K562 (cell line): ENCODE data around the gene SNRNP70.

Experiments used
- HNRNPLL ChIP-seq: fragments of 200-400 bp; formaldehyde crosslinking; IDR thresholded peaks from 2 replicates; pipeline ENCODE4 v1.6.1; 2017; ENCODE audit warnings: low read length, low read depth, mild to moderate bottlenecking; ENCODE audit not compliant: poor library complexity, severe bottlenecking
- JUN ChIP-seq, 2 experiments: sonication (generic) in 1 of 2; formaldehyde crosslinking in 1 of 2; IDR thresholded peaks; 2 replicates each; pipeline versions ENCODE4 v1.6.1 to v1.8.0; 2012 to 2022; ENCODE audit warnings: borderline replicate concordance in 2 of 2, mild to moderate bottlenecking in 2 of 2, improper control_type of control experiment in 1 of 2, low read depth in 1 of 2, low read length in 1 of 2, missing genetic modification reagents in 1 of 2
- KDM1A ChIP-seq, 2 experiments: fragments of 450-650 bp; IDR thresholded peaks; 2 replicates each; pipeline ENCODE4 v1.6.1; 2016; ENCODE audit warnings: mild to moderate bottlenecking in 2 of 2
- KDM2B ChIP-seq: fragments of 250-450 bp; sonication (Bioruptor Pico); IDR thresholded peaks from 2 replicates; pipeline ENCODE4 v1.8.0; 2021; ENCODE audit warnings: mild to moderate bottlenecking, moderate library complexity
- MCM2 ChIP-seq: fragments of 450-650 bp; IDR thresholded peaks from 2 replicates; pipeline ENCODE4 v1.6.1; 2017; ENCODE audit warnings: low read depth, mild to moderate bottlenecking
- PCBP1 ChIP-seq: fragments of 200-400 bp; formaldehyde crosslinking; IDR thresholded peaks from 2 replicates; pipeline ENCODE4 v1.6.1; 2018; ENCODE audit warnings: mild to moderate bottlenecking, low read depth, low read length; ENCODE audit not compliant: poor library complexity, severe bottlenecking
- POLR2A ChIP-seq: fragments of 450-650 bp; conservative IDR thresholded peaks from 2 replicates; pipeline ENCODE4 v1.6.1; 2016
- POLR2AphosphoS5 ChIP-seq: IDR thresholded peaks from 2 replicates; pipeline ENCODE4 v1.6.1; 2011; ENCODE audit warnings: mild to moderate bottlenecking, low read depth, low read length, moderate library complexity; ENCODE audit not compliant: control insufficient read depth, insufficient read depth
- SETDB1 ChIP-seq: IDR thresholded peaks from one replicate; pipeline ENCODE4 v1.6.1; 2012; ENCODE audit warnings: low read length, control low read depth, inconsistent platforms
- SMARCC2 ChIP-seq: fragments of 450-650 bp; IDR thresholded peaks from 2 replicates; pipeline ENCODE4 v1.6.1; 2017; ENCODE audit warnings: antibody characterized with exemption, moderate library complexity, mild to moderate bottlenecking, low read depth
- SOX6 ChIP-seq: fragments of 450-650 bp; IDR thresholded peaks from 2 replicates; pipeline ENCODE4 v1.6.1; 2014; ENCODE audit warnings: mild to moderate bottlenecking
- TAF1 ChIP-seq: IDR thresholded peaks from 2 replicates; pipeline ENCODE4 v1.6.1; 2011; ENCODE audit warnings: mild to moderate bottlenecking, low read length, moderate library complexity; ENCODE audit not compliant: insufficient read depth, control insufficient read depth, severe bottlenecking; ENCODE audit errors: extremely low read depth
- TBL1XR1 ChIP-seq, 2 experiments: IDR thresholded peaks; 2 replicates each; pipeline ENCODE4 v1.6.1; 2012; ENCODE audit warnings: improper control_type of control experiment in 2 of 2, low read length in 2 of 2, mild to moderate bottlenecking in 1 of 2
- YY1 ChIP-seq, 3 experiments: IDR thresholded peaks; 2 replicates each; pipeline ENCODE4 v1.6.1; 2011; ENCODE audit warnings: low read length in 2 of 3, mild to moderate bottlenecking in 2 of 3, moderate library complexity in 2 of 3, borderline replicate concordance in 1 of 3, control low read depth in 1 of 3, low read depth in 1 of 3; ENCODE audit not compliant: insufficient read depth in 3 of 3, insufficient replicate concordance in 2 of 3, control insufficient read depth in 1 of 3, insufficient read length in 1 of 3; ENCODE audit errors: extremely low read depth in 1 of 3

GRCh38 chr19:49145573-49146407 is 60.5 kb downstream of the SNRNP70 start:
- TF ChIP-seq POLR2A = 0 out of 2 replicates have a peak, but pooled peaks have one; percentile 24
- peak in 1 of 3 experiments; percentile 49 for TF ChIP-seq YY1 (IDR thresholded peaks at IDR 0.05; ENCODE audit: borderline replicate concordance in 1 of 3, control insufficient read depth in 1 of 3, extremely low read depth in 1 of 3, insufficient read depth in 3 of 3, insufficient read length in 1 of 3, insufficient replicate concordance in 2 of 3, low read depth in 1 of 3, low read length in 2 of 3)
- TF ChIP-seq HNRNPLL = no peak
- TF ChIP-seq POLR2AphosphoS5 = no peak
- no peak for TF ChIP-seq SMARCC2
- TF ChIP-seq KDM1A (IDR thresholded peaks at IDR 0.05) = peak in 1 of 2 experiments; percentile 28; a peak in 1 of 4 replicates
- no peak for TF ChIP-seq TBL1XR1 (IDR thresholded peaks at IDR 0.05; ENCODE audit: low read length in 2 of 2)
- TF ChIP-seq SETDB1 = no peak
- TF ChIP-seq PCBP1 = no peak
- peak; percentile 7 for TF ChIP-seq TAF1
- TF ChIP-seq SOX6 = no peak
- no peak for TF ChIP-seq KDM2B (CRISPR knock-in tag)
- TF ChIP-seq MCM2 = no peak
- peak; percentile 34; the same call in 1 of the 2 replicates for TF ChIP-seq JUN (IDR thresholded peaks at IDR 0.05; ENCODE audit: borderline replicate concordance, low read depth, low read length)
- TF ChIP-seq JUN (CRISPR knock-in tag; IDR thresholded peaks at IDR 0.05; ENCODE audit: borderline replicate concordance) = no peak
